Liver (tissue), 3 donors: ENCODE measurements around the gene CANX.

ENCODE experiments used
- HNF4G ChIP-seq: IDR thresholded peaks from 2 replicates; pipeline ENCODE4 v1.6.1; 2016; ENCODE audit warnings: antibody characterized with exemption
- NR2F2 ChIP-seq: IDR thresholded peaks from 2 replicates; pipeline ENCODE4 v1.6.1; 2016; ENCODE audit warnings: antibody characterized with exemption
- RXRA ChIP-seq, 2 donors: IDR thresholded peaks; 2 replicates each; pipeline ENCODE4 v1.6.1; 2017 to 2018; ENCODE audit warnings: antibody characterized with exemption in 2 of 2, mild to moderate bottlenecking in 1 of 2
- SP1 ChIP-seq: IDR thresholded peaks from 2 replicates; pipeline ENCODE4 v1.6.1; 2018; ENCODE audit warnings: antibody characterized with exemption, mild to moderate bottlenecking
- TAF1 ChIP-seq: conservative IDR thresholded peaks from 2 replicates; pipeline ENCODE4 v1.6.1; 2016; ENCODE audit warnings: antibody characterized with exemption, mild to moderate bottlenecking
- YY1 ChIP-seq: IDR thresholded peaks from 2 replicates; pipeline ENCODE4 v1.6.1; 2016; ENCODE audit warnings: antibody characterized with exemption, mild to moderate bottlenecking
- TF ChIP-seq, protein P1 (sequence below): fragments of 150-350 bp; IDR thresholded peaks from 2 replicates; pipeline ENCODE4 v1.5.1; 2017; ENCODE audit warnings: improper control_type of control experiment, low read depth, low read length; ENCODE audit not compliant: missing input control
- TF ChIP-seq, protein P2 (sequence below): IDR thresholded peaks from 2 replicates; pipeline ENCODE4 v1.6.1; 2016; ENCODE audit warnings: antibody characterized with exemption
- donor health status: healthy.
- donor health status: healthy.

DNA sequence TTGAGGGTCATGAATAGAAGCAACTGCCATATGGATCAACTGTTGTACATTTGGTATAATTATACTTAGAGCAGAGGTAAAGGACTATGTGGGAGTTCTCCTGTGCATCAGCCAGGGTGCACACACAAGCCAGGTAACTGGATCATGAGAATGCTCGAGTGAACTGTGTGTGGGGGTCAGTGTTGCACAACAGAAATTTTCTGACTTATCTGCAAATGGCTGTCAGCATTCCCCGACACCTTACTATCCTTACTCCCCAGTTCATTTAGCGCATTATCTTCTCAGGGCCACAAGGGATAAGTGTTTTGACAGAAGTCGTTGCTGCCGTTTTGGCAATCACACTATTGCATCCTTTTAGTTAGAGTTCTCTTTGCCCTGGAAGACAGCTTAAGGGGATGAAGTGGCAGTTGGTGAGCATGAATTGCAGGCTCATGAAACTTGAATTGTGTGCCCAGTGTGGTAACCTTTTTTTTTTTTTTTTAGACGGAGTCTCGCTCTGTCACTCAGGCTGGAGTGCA, 1.7 kb downstream of the CANX start:
- TF ChIP-seq, protein P1, sequence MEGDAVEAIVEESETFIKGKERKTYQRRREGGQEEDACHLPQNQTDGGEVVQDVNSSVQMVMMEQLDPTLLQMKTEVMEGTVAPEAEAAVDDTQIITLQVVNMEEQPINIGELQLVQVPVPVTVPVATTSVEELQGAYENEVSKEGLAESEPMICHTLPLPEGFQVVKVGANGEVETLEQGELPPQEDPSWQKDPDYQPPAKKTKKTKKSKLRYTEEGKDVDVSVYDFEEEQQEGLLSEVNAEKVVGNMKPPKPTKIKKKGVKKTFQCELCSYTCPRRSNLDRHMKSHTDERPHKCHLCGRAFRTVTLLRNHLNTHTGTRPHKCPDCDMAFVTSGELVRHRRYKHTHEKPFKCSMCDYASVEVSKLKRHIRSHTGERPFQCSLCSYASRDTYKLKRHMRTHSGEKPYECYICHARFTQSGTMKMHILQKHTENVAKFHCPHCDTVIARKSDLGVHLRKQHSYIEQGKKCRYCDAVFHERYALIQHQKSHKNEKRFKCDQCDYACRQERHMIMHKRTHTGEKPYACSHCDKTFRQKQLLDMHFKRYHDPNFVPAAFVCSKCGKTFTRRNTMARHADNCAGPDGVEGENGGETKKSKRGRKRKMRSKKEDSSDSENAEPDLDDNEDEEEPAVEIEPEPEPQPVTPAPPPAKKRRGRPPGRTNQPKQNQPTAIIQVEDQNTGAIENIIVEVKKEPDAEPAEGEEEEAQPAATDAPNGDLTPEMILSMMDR: no peak
- TF ChIP-seq TAF1 (no peak), YY1 (peak; percentile 59), RXRA (IDR thresholded peaks at IDR 0.05) (peak; percentile 70 to 74), SP1 (no peak), HNF4G (no peak), NR2F2 (no peak)
- TF ChIP-seq, protein P2, sequence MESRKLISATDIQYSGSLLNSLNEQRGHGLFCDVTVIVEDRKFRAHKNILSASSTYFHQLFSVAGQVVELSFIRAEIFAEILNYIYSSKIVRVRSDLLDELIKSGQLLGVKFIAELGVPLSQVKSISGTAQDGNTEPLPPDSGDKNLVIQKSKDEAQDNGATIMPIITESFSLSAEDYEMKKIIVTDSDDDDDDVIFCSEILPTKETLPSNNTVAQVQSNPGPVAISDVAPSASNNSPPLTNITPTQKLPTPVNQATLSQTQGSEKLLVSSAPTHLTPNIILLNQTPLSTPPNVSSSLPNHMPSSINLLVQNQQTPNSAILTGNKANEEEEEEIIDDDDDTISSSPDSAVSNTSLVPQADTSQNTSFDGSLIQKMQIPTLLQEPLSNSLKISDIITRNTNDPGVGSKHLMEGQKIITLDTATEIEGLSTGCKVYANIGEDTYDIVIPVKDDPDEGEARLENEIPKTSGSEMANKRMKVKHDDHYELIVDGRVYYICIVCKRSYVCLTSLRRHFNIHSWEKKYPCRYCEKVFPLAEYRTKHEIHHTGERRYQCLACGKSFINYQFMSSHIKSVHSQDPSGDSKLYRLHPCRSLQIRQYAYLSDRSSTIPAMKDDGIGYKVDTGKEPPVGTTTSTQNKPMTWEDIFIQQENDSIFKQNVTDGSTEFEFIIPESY: no peak
